Esophagus mucosa (tissue), 1 donor: ENCODE data around the gene ZNF580. TPM values are rescaled to one million over a fixed set of nuclear protein-coding genes. Genes with fewer than 3 reads are reported as not detected.
A peak's percentile ranks its signal among the peaks of the same experiment; 100 is the strongest.

Experiments
- ATAC-seq: fragments of 200-7000 bp; cut with Tn5 transposase; one replicate; pipeline ENCODE4 v1.9.1; 2020
- total RNA-seq: library from RNA; stranded (reverse); gene quantifications from one replicate; pipeline ENCODE4 v1.2.4, GENCODE V29; 2023
- donor health status: DM: yes; HTN: yes; CAD: no.

ZNF580 gene
- total RNA-seq, 1 donor from 2014 or later, result 13.5 TPM

- ATAC-seq, result no peak
Measured at GRCh38 chr19:55663846-55664536, 23.2 kb downstream of the ZNF580 start.

- no peak for ATAC-seq
Measured at GRCh38 chr19:55666343-55667005, 25.7 kb downstream of the ZNF580 start.

DNA sequence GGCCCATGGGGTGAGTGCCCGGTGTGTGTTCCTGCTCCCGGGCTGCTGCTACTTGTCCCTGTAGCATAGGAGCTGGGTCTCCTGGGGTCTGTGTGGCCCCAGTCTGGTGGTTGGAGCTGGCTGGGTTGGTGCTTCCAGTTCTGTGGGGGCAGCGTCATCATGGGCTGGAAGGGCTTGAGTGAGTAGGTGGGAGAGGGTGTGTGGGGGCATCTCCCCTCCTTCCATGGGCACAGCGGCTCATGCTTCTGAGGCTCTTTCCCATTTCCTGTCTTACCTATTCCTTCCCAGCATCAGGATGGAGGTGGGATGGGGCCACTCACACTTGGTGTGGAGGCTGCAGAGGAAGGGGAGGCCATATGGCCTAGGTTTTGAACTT is 26.2 kb downstream of the ZNF580 start:
- no peak for ATAC-seq

DNA sequence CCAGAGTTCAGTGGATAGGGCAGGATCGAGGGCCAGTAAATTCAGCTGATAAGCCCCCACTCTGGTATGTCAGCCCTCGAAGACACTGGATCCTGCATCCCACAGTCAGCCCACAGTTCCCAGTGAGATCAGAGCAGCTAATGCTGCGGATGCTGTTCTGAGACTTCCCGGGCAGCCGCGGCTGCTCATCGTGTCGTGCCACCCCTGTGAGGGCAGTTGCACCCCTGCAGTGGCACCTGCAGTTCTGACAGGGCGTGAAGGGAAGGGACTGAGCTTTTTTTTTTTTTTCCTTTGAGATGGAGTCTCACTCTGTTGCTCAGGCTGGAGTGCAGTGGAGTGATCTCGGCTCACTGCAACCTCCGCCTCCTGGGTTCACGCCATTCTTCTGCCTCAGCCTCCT is 26.7 kb downstream of the ZNF580 start:
- no peak for ATAC-seq

GRCh38 chr19:55667958-55668357 is 27.2 kb downstream of the ZNF580 start:
- ATAC-seq, result peak; percentile 80

- no peak for ATAC-seq
Measured at GRCh38 chr19:55668603-55669348, 28.0 kb downstream of the ZNF580 start.

DNA sequence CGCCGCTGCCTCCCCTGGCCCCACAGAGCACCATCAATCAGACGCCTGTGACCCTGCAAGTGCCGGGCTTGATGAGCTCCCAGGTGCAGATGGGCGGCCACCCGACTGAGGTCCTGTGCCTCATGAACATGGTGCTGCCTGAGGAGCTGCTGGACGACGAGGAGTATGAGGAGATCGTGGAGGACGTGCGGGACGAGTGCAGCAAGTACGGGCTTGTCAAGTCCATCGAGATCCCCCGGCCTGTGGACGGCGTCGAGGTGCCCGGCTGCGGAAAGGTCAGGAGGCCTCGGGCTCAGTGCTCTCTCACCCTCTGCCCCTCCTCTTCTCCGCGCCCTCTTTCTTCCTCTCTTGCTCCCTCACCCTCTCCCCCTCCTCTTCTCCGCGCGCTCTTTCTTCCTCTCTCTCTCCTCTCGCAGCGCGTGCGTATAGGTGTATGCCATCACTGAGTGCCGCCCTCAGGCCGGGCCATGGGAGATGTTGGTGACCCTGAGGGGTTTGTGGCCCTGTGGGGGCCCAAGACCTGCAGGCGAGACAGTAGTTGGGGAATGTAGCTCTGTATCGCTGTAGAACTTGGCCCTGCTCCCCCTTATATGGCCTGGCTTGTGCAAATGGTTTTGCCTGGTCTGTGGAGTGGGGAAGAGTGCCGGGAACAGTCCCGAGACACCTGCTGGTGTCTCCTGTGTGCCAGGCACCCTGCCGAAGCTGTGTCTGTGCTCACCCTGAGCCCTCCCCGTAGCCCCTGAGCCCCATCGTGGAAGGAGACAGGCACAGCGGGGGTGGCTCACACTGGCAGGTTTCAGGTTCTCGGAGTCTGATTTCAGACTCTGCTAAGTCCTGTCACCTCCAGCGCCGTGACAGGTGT is 28.8 kb downstream of the ZNF580 start:
- ATAC-seq, result no peak

DNA sequence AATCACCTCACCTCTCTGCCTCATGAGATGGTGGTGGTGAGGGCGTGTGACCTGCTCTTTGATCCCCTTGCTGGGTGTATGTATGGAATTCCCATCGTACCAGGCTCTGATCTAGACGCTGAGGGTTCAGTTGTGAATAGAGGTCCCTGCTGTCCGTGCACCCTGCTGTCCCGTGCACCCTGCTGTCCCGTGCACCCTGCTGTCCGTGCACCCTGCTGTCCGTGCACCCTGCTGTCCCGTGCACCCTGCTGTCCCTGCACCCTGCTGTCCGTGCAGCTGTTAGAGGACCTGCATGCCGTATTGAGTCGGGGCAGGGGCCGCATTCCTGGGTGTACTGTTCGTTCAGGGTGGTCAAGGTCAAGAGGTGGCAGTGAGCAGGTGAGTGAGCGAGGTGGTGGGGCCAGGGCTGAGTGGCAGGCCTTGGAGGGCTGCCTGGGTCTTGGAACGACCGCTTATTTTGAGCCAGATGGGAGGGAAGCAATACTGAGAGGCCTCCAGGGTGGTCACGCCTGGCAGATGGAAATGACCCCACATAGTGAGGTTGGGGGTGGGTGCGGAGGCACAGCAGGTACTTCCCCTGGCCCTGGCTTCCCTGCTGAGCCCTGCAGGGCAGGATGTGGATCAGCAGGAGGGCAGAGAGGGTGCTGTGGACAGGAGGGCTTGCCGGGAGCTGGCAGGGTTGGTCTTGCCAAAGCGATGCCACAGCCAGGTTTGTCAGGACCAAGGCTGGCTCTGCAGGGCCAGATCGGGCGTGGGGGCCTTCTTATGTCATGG is 29.7 kb downstream of the ZNF580 start:
- no peak for ATAC-seq

DNA sequence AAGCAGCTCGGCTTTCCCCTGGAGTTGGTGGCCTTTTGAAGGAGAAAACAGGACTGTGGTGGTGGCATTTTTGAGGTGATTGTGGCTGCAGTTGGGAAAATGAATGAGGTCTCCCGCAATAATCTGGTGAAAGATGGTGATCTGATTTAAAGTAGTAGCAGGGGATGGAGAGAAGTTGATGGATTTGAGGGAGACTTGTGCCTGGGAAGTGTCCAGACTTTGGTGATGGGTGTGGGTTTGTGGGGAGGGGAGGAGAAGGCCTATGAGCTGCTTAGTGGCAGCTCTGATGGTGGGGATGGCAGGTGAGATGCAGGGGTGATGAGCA is 30.2 kb downstream of the ZNF580 start:
- ATAC-seq, result no peak

DNA sequence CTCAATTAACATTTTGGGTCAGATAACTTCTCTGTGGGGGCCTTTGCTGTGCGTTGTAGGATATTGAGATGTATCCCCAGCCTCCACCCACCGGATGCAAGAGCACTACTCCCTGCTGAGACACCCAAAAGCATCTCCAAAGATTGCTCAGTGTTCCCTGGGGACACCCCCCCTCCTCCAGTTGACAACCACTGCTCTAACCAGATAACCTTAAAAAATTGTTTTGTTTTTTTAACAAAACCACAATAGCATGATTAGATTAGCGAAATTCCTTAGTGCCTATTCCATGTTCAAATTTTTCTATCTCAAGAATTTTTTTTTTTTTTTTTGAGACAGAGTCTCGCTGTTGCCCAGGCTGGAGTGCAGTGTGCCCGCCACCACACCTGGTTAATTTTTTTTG is 31.6 kb downstream of the ZNF580 start:
- ATAC-seq, result no peak

GRCh38 chr19:55673465-55673864 is 32.7 kb downstream of the ZNF580 start:
- ATAC-seq, result no peak

DNA sequence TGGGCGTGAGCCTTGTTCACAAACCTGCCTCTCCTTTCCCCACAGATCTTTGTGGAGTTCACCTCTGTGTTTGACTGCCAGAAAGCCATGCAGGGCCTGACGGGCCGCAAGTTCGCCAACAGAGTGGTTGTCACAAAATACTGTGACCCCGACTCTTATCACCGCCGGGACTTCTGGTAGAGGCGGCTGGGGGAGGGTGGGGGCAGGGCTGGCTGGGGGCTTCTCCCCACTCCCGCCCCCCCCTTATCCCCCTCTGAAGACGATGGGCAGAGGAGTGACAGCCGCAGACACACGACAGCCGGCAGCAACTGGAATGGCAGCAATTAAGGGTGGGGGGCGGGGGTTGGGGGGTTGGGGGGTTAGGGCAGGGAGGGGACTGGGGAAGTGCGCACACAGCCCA is 33.1 kb downstream of the ZNF580 start:
- ATAC-seq, result no peak

DNA sequence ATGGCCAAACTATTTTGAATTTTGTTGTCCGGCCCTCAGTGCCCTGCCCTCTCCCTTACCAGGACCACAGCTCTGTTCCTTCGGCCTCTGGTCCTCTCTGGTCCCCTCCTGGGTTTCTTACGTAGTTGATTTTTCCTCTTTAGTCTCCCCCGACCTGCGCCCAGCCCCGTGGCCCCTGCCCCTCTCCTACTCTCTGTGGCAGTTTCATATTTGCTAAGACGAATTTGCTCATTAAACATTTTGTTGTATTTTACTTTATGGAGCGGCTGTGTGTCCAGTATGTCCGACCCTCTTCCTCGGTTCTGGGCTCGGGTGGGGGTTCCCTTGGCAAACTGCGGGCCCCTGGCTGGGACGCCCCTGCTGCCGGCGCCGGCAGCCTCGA is 33.6 kb downstream of the ZNF580 start:
- no peak for ATAC-seq

GRCh38 chr19:55674841-55675660 is 34.2 kb downstream of the ZNF580 start, which contains the start of gene EPN1:
Gene EPN1 (plus strand): TSS chr19:55675226. CDS start chr19:55678628, 3,402 bp downstream.
- peak; percentile 85 for ATAC-seq

GRCh38 chr19:55675661-55676354 is 35.0 kb downstream of the ZNF580 start:
- ATAC-seq, result no peak

DNA sequence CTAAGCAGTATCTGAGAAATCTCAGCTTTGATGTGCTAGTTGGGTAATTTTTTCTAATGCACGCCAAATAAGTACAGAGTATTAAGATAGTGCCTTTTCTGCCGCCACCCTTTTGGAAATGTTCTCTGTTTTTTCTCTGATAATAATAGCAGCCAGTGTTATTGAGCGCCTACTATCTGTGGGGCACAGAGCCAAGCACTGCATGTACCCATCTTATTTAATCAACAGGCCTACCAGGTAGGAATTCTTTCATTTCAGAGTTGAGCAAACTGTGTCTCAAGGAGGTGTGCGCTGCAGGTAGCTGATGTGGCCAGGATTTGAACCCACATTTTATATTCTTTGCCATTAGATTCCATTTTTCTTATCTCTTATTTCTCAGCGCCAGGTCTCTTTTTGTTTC is 35.6 kb downstream of the ZNF580 start:
- ATAC-seq, result no peak

DNA sequence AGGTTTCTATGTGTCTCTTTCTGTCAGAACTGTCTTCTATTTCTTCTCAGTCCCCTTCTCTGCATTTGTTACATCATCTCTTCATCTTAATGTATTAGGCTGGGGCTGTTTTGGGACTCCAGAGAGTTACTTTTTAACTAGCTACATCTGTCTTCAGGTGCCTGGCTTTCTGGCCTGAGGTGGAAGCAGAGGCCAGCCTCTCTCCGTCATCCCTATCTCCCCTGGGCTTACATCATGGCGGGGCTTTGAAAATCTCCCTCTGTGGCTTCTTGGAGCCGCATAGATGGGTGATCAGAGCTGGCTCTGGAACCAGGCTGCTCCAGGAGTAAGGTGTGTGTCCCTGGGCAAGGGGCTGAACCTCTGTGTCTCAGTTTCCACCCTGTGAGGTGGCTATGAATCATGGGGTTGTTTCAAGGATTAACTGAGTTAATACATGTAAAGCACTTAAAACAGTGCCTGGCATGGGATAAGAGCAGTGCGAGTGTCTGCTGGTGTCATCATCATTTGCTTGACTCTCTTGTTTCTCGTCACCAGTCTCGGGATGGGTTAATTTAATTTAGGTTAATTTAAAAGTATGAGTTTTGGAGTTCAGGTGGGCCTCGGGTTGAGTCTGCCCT is 36.2 kb downstream of the ZNF580 start:
- peak; percentile 68 for ATAC-seq

DNA sequence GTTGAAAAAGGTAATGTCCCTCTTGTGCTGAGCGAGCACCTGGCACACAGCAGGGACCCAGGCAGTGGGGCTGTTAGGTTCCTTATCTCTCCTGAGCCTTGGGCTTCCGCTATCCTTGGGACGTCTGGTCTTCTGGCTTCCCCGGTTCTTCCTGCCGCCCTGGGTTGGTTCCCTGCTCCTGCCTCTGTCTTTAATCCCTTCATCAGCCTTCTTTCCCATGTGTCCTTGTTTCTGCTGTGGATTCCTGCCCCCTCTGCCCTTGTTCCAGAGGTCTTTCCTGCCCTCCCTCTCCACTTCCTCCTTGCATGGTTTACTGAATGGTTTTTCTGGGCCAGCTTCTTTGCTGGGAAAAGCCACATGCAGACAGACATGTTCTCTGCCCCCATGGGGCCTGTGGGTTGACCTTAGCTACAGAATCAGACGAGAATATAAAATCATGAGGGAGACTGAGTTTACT is 36.8 kb downstream of the ZNF580 start:
- no peak for ATAC-seq

GRCh38 chr19:55678121-55678671 is 37.4 kb downstream of the ZNF580 start:
- ATAC-seq, result peak; percentile 9
